PC-3 (cell line): Measurements from ENCODE around the gene MPV17L. TPM values are rescaled to one million over a fixed set of nuclear protein-coding genes. Genes with fewer than 3 reads are reported as not detected.

Experiments used
- ATAC-seq: fragments of 200-7000 bp; cut with Tn5 transposase; 2 replicates; pipeline ENCODE4 v1.9.1; 2020; ENCODE audit warnings: mild to moderate bottlenecking, moderate library complexity
- BruUV-seq: library from RNA; stranded (reverse); fragments of 400-500 nt; replicated peaks from 2 replicates; lab custom pipeline; 2021; lab: Mats Ljungman, UMichigan
- CTCF ChIA-PET: fragments of 300-600 bp; sonication (Branson Sonifier 250); formaldehyde crosslinking; loops from one replicate; lab custom pipeline; 2022; ENCODE audit warnings: antibody characterized with exemption; lab: Charles Lee
- POLR2A ChIA-PET: fragments of 300-600 bp; sonication (Branson Sonifier 250); formaldehyde crosslinking; loops from one replicate; lab custom pipeline; 2022; ENCODE audit warnings: antibody characterized with exemption; ENCODE audit not compliant: unreplicated experiment; lab: Charles Lee
- DNase-seq: peaks from one replicate; pipeline ENCODE4 v3.0.0-alpha.2; 2015
- H2AFZ ChIP-seq: fragments of 300-600 bp; sonication (generic); 2 replicates; pipeline ENCODE4 v1.6.0; 2016; ENCODE audit warnings: antibody characterized with exemption, low read length
- H3F3A ChIP-seq: fragments of 300-600 bp; sonication (generic); one replicate; pipeline ENCODE4 v1.6.0; 2017; ENCODE audit warnings: antibody characterized with exemption, low read length, control low read depth, mild to moderate bottlenecking; ENCODE audit not compliant: unreplicated experiment
- H3K27ac ChIP-seq: fragments of 300-600 bp; sonication (generic); 2 replicates; pipeline ENCODE4 v1.5.1; 2016; ENCODE audit warnings: mild to moderate bottlenecking, low read length
- H3K27me3 ChIP-seq: fragments of 300-600 bp; sonication (generic); 2 replicates; pipeline ENCODE4 v1.6.1; 2016; ENCODE audit warnings: low read length, mixed read lengths
- H3K36me3 ChIP-seq: fragments of 300-600 bp; sonication (generic); 2 replicates; pipeline ENCODE4 v1.6.1; 2016; ENCODE audit warnings: low read depth, mixed run types, low read length, mixed read lengths
- H3K4me1 ChIP-seq: fragments of 300-600 bp; sonication (generic); 2 replicates; pipeline ENCODE4 v1.5.1; 2016; ENCODE audit warnings: low read length; ENCODE audit not compliant: insufficient read depth
- H3K4me2 ChIP-seq: fragments of 300-600 bp; sonication (generic); 2 replicates; pipeline ENCODE4 v1.6.0; 2016; ENCODE audit warnings: low read length
- H3K4me3 ChIP-seq: fragments of 300-600 bp; sonication (generic); 2 replicates; pipeline ENCODE4 v1.5.1; 2016; ENCODE audit warnings: mild to moderate bottlenecking, low read length, mixed read lengths
- H3K79me2 ChIP-seq: fragments of 300-600 bp; sonication (generic); 2 replicates; pipeline ENCODE4 v1.6.1; 2017; ENCODE audit warnings: low read length, mixed read lengths
- H3K9ac ChIP-seq: fragments of 300-600 bp; sonication (generic); 2 replicates; pipeline ENCODE4 v1.6.0; 2016; ENCODE audit warnings: mild to moderate bottlenecking, low read length
- H3K9me2 ChIP-seq: fragments of 300-600 bp; sonication (generic); replicated peaks from 2 replicates; pipeline ENCODE4 v1.6.1; 2016; ENCODE audit warnings: mixed run types, low read length, mixed read lengths
- H3K9me3 ChIP-seq: fragments of 300-600 bp; sonication (generic); 2 replicates; pipeline ENCODE4 v1.6.1; 2016; ENCODE audit warnings: low read length, mixed read lengths
- H4K20me1 ChIP-seq: fragments of 300-600 bp; sonication (generic); 2 replicates; pipeline ENCODE4 v1.6.1; 2016; ENCODE audit warnings: low read length, mixed read lengths
- EZH2 ChIP-seq: fragments of 300-600 bp; sonication (generic); IDR thresholded peaks from one replicate; pipeline ENCODE4 v1.6.1; 2017; ENCODE audit warnings: antibody characterized with exemption, mild to moderate bottlenecking, low read length; ENCODE audit not compliant: unreplicated experiment
- EZH2phosphoT487 ChIP-seq: fragments of 300-600 bp; sonication (generic); IDR thresholded peaks from 2 replicates; pipeline ENCODE4 v1.6.1; 2018; ENCODE audit warnings: mild to moderate bottlenecking, antibody characterized with exemption, low read length, borderline replicate concordance
- intact Hi-C: fragments of 100-400 bp; cut with micrococcal nuclease; formaldehyde crosslinking; loops from 2 replicates; pipeline ENCODE4 v1.9.0; 2023
- total RNA-seq: library from RNA; depleted of rRNA; stranded (reverse); fragments of >200 nt; gene quantifications from 2 replicates; pipeline ENCODE4 v1.2.3, GENCODE V29; 2014
- TF ChIP-seq, protein P1 (sequence below): fragments of 300-600 bp; sonication (generic); conservative IDR thresholded peaks from 2 replicates; pipeline ENCODE4 v1.5.1; 2017; ENCODE audit warnings: antibody characterized with exemption, low read depth, mild to moderate bottlenecking, low read length

The MPV17L gene
- total RNA-seq, 1 experiment from 2014 or later, result 6.0 TPM

DNA sequence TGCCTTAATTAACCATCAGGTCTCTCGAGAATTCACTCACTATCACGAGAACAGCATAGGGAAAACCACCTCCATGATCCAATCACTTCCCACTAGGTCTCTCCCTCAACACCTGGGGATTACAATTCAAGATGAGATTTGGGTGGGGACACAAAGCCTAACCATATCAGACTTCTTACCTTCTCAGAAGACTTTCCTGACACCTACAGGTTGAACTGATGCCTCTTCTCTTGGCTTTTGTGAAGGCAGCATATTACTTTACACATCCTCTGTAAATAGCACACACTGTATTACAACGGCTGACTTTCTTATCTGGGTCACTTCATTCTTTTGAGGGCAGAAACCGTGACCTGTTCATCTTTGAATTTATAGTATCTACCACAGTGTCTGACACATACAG, 62.4 kb downstream of the MPV17L start:
- intact Hi-C loops, result no loop called here
- H3K79me2 ChIP-seq, result no peaks in the 10 kb centered on the region

DNA sequence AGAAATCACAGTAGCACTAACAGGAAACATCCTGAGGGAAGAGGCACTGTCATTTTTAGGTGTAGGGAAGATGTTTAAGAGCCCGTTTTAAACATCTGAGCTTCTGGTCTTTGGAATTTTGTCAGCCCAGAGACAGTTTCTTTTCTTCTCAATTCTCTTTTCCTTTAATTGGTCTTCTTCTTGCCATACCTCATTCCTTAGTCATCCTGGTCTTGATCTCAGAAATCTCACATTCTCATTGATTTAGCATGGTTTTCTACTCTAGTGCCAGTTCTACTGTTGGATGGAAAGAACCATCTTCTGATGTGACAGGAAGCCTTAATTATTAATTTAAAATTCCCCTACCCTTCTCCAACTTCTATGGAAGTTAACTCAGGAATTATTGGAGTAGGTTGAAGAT, 64.2 kb downstream of the MPV17L start:
- Histone ChIP-seq H3F3A (no peaks in the 10 kb centered on the region), H3K9ac (no peak overlapping the region), H3K9me2 (no peaks in the 10 kb centered on the region), H3K4me2 (no peak overlapping the region), H3K36me3 (no peaks in the 10 kb centered on the region), H3K9me3 (no peaks in the 10 kb centered on the region), H4K20me1 (no peaks in the 10 kb centered on the region), H3K4me1 (peaks cover 27% of the 10 kb centered on the region), H3K79me2 (no peaks in the 10 kb centered on the region), H3K27ac (no peak overlapping the region), H3K27me3 (no peaks in the 10 kb centered on the region), H2AFZ (no peak overlapping the region), H3K4me3 (no peak overlapping the region)
- DNase-seq (no peak), ATAC-seq (no peak)
- CTCF ChIA-PET, result no interaction called here
- no TSS peak for BruUV-seq
- intact Hi-C loops, result loop anchor here (2.0 kb wide), 1 partner anchor 19 kb away; no protein-coding TSS in a partner anchor
- POLR2A ChIA-PET, result no interaction called here
- TF ChIP-seq EZH2phosphoT487 (no peak), EZH2 (no peak)
- TF ChIP-seq, protein P1, sequence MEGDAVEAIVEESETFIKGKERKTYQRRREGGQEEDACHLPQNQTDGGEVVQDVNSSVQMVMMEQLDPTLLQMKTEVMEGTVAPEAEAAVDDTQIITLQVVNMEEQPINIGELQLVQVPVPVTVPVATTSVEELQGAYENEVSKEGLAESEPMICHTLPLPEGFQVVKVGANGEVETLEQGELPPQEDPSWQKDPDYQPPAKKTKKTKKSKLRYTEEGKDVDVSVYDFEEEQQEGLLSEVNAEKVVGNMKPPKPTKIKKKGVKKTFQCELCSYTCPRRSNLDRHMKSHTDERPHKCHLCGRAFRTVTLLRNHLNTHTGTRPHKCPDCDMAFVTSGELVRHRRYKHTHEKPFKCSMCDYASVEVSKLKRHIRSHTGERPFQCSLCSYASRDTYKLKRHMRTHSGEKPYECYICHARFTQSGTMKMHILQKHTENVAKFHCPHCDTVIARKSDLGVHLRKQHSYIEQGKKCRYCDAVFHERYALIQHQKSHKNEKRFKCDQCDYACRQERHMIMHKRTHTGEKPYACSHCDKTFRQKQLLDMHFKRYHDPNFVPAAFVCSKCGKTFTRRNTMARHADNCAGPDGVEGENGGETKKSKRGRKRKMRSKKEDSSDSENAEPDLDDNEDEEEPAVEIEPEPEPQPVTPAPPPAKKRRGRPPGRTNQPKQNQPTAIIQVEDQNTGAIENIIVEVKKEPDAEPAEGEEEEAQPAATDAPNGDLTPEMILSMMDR, result no peak

More for the DNA sequence above, 62.4 kb downstream of the MPV17L start:
- POLR2A ChIA-PET, result no interaction called here
- H3K9me3 ChIP-seq, result no peaks in the 10 kb centered on the region
- H3K4me3 ChIP-seq, result no peak overlapping the region
- H3K9ac ChIP-seq, result no peak overlapping the region
- DNase-seq, result peak; percentile 15
- no peaks in the 10 kb centered on the region for H4K20me1 ChIP-seq
- peaks cover 23% of the 10 kb centered on the region for H3K4me1 ChIP-seq
- no peak overlapping the region for H2AFZ ChIP-seq
- no peak overlapping the region for H3K27ac ChIP-seq
- no peaks in the 10 kb centered on the region for H3F3A ChIP-seq
- H3K27me3 ChIP-seq, result no peaks in the 10 kb centered on the region
- no peak for TF ChIP-seq EZH2phosphoT487
- TF ChIP-seq, protein P1, result peak; percentile 19; the same call in 1 of the 2 replicates
- TF ChIP-seq EZH2, result no peak
- ATAC-seq, result no peak
- CTCF ChIA-PET, result no interaction called here
- no peak overlapping the region for H3K4me2 ChIP-seq
- no peaks in the 10 kb centered on the region for H3K36me3 ChIP-seq
- H3K9me2 ChIP-seq, result no peaks in the 10 kb centered on the region
- no TSS peak for BruUV-seq

DNA sequence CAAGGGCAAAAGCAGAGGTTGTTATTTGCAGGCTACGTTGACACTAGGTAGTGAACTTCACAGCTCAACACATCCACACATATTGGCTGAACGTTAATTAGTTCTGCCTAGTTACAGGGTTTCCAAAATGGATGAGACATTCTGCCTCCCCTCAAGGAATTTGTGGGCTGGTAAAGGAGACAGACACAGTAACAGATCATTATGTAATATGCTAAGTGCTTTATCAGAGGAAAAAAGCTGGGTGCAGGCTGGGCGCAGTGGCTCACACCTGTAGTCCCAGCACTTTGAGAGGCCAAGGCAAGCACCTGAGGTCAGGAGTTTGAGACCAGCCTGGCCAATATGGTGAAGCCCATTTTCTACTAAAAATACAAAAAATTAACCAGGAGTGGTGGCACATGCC, 65.0 kb downstream of the MPV17L start:
- H3K9me3 ChIP-seq, result no peaks in the 10 kb centered on the region
- BruUV-seq, result no TSS peak
- ChIA-PET CTCF (no interaction called here), POLR2A (no interaction called here)
- no peaks in the 10 kb centered on the region for H3K27me3 ChIP-seq
- peaks cover 27% of the 10 kb centered on the region for H3K4me1 ChIP-seq
- no peaks in the 10 kb centered on the region for H3K79me2 ChIP-seq
- H3F3A ChIP-seq, result no peaks in the 10 kb centered on the region
- H3K27ac ChIP-seq, result peak overlapping the region; percentile 93
- no peaks in the 10 kb centered on the region for H3K9me2 ChIP-seq
- H3K4me2 ChIP-seq, result no peak overlapping the region
- H2AFZ ChIP-seq, result no peak overlapping the region
- no peak overlapping the region for H3K4me3 ChIP-seq
- DNase-seq, result no peak
- TF ChIP-seq, protein P1, result no peak
- no peak for TF ChIP-seq EZH2
- TF ChIP-seq EZH2phosphoT487, result no peak
- no peak for ATAC-seq
- no peaks in the 10 kb centered on the region for H3K36me3 ChIP-seq
- no peak overlapping the region for H3K9ac ChIP-seq
- intact Hi-C loops, result loop anchor here (2.0 kb wide), 1 partner anchor 20 kb away; no protein-coding TSS in a partner anchor
- H4K20me1 ChIP-seq, result no peaks in the 10 kb centered on the region
